G401.6 (cell line): ENCODE measurements around the gene OCSTAMP.

Source experiments
- FAIRE-seq: peaks from 2 replicates; lab custom pipeline; 2012; peaks lifted over from hg19 to GRCh38; lab: Jason Lieb, UNC

The OCSTAMP gene

DNA sequence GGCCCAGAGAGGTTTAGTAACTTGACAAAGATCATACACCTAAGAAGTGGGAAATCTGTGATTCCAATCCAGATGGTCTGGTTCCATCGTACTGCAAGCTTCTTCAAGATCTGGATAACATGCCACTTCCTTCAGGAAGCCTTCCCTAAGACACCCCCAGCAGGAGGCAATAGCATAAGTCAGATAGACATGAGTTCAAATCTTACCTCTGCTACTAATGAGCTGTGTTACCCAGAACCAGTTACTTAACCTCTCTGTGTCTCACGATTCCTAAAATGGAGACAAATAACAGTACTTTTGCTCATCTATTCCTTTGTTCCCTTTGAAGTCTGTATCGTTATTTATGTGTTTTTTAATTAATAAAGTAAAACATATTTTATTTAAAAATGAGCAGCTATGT lies 22.3 kb upstream of the OCSTAMP start:
- no peak for FAIRE-seq

DNA sequence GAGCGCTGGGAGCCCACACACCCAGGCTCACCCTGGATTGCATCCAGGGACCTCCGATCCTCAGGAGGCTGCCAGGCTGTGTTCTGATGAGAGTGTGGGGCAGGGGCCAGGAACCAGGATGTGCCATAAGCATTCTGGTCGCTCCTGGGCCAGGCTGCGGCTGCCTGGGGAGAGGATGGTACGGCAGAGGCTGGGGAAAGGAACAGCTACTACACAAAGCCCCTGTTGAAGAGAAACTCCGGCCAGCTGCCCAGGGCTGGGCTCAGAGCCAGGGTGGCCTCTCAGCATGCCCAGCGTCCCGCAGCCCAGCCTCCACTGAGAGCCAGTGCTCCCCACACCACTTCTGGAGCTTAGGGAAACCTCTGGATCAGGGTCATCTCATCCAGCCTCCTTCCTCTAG lies 21.7 kb upstream of the OCSTAMP start:
- FAIRE-seq, result no peak

DNA sequence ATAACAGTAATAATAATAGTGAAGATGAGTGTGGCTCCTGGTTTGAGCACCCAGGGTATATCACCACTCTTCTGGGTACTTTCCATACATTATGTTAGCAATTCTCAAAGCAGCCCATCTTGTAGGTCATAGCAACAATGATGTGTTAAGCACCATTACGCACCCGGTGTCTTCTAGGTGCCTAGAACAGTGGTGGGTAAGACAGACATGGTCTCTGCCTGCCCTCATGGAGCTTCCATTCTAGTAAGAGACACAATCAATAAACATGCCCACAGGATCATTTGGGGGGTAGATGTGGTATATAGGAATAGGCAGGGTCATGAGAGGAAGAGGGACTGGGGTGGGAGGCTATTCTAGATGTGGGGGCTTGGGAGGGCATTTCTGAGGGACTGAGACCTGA lies 21.0 kb upstream of the OCSTAMP start:
- no peak for FAIRE-seq

DNA sequence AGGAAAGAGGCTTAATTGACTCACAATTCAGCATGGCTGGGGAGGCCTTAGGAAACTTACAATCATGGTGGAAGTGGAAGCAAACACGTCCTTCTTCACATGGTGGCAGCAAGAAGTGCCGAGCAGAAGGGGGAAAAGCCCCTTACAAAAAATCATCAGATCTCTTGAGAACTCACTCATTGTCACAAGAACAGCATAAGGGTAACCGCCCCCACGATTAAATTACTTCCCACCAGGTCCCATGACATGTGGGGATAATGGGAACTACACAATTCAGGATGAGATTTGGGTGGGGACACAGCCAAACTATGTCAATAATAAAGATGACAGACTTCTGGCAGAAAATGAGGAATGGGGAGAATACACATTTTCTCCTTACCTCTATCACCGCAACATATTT lies 20.5 kb upstream of the OCSTAMP start:
- FAIRE-seq, result no peak

DNA sequence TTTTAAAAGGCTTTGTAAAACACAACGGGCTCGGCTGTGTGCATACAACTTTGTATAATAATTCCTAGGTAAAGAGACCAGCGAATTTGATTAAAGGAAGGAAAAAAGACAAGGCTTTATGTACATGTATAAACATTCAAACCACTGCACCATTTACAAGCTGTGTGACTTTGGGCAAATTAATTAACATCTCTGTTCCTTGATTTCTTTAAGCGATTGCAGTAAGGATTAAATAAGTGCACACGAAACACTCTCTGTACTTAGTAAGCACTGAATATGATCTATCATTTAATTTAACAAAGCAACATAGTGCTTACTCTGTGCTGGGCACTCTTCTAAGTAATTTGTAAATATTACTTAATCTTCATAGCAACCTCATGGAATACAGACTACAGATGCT lies 19.5 kb upstream of the OCSTAMP start:
- FAIRE-seq, result no peak

DNA sequence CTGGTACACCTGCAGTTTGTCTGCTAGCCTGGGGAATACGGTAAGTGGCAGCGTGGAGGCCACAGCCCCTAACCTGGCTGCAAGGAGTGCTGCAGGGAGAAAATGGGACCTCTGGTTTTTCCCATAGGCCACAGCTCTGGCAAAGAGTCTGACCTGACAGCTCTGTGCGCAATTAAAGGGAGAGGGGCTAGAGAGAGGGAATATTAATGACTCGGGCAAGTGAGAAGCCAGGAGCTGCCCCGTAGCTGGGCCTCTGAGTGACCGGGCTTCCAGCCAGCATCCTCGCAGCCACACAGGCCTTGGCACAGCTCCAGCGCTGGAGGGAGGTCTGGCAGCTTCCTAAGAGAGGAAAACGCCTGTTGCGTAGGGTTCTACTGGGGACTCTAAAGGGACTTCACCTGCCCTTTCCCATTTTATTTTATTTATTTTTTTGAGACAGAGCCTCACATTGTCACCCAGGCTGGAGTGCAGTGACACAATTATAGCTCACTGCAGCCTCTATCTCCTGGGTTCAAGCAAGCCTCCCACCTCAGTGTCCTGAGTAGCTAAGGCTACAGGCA lies 18.2 kb upstream of the OCSTAMP start:
- no peak for FAIRE-seq

DNA sequence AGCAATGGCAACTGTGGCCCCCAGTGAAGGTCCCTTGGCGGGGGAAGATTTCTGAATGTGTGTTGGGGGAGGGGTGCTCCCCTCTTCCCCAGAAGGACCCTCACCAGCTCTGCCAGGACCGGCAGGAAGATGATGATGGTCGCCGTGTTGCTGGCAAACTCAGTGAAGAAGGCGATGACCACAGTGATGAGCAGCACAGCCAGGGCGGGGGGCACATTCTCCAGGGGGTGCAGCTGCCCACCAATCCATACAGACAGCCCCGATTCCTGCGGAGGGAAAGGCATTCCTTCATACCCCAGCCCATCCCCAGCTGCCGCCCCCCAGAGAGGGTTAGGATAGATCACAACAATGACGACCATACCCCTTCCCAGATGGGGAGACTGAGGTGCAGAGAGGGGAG lies 15.7 kb upstream of the OCSTAMP start:
- FAIRE-seq, result no peak

DNA sequence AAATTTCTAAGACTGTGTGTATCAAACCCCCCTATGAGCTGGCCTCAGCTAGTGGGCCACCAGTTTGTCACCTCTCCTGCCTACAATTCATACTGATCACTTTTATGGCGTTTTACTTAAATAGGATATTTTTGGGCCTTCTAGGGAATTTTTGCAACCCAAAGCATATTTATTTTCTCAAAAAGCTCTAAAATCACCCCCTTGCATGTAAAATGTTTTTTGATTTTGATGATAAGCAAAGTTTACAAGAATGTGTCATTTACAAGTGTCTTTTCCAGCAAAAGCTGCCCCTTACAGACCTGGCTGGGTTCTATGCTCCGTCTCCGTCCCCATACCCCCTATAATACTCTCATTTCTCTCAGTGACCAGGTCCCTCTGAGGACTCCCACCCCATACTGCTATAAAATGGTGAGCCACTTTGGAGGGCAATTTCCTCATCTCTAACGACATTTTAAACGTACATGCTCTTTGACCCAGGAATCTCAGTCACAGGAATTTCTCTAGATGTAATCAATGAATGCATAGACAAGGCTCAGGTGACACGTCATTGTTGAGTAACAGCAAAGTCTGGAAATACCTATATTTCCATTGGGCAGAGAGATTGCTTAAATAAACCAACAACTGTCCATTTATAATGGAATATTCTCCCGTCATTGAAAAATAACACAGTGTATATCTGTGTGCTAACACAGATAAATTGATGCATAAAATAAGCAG lies 13.9 kb upstream of the OCSTAMP start:
- no peak for FAIRE-seq

DNA sequence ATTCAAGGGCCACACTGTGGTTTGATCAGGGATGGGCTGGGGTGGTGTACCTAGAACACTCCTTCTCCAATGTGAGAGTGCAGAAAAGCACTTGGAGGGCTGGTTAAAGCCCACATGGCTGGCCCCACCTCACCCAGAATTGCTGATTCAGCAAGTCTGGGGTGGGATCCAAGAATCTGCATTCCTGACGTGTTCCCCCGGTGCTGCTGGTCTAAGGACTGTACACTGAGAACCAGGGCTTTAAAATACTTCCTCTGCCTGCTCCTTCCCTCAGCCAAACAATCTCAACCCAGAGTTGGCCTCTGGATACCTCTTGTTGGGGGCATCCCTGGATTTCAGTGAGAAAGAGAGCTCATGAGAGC lies 13.4 kb upstream of the OCSTAMP start:
- no peak for FAIRE-seq

DNA sequence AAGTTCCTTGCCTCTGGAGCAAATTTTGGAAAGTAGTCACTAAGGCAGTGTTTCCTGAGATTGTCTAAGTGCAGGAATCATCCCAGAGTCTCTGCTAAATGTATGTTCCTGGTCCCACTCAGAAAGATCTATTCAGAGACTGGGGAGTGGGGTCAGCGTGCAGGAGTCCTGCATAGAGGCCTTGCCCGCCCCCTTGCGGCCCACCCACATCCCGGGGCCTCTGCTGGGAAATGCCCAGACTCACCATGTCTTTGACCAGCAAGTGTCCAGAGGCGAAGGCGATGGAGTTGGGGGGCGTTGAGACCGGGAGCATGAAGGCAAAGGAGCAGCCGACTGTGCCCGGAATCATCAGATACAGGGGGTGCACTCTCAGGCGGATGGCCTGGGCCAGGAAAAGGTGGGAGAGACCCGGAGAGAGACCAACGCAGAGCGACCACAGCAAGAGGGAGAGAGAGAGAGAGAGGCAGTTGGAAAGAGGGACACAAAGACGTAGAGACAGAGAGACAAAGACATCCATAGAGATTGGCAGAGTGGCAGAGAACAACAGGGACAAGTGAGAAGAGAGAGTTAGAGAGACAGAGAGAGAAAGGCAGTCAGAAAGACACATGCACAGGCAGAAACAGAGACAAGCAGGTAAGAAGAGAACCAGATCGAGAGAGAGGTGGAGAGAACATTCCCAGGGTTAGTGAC lies 12.9 kb upstream of the OCSTAMP start:
- FAIRE-seq, result no peak

DNA sequence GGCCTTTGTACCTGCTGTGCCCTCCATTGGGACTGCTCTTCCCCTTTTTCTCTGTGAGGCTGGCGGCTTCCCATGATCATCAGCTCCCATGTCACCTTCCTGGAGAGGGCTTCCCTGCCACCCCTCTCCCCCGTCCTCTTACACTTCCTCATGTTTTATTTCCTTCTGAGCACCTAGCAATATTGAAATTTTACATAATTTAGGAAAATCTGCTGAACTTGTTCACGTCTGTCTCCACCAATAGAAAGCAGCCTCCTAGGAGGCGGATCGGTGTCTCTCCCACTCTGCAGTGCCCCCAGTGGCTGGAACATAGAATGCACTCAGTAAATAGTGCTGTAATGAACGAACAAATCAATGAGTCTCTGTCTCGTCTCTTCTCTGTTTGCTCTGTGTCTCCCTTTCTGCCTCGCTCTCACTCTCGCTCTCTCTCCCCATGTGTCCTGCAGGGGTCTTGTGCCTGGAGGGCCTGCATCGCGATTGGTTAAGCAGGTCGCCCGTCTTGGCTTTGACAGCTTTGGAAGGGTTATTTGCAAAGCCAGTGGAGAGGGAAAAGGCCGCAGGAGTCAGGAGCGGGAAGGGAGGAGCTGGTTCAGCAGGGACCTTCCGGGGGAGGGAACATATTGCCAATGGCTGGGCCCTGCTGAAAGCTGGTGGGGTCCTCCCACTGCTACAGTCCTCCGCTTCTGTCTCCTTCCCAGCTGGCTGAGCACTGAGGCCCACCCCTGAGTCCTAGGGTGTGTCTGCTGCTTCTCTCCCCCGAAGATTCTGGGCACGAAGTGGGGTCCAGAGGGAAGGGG lies 12.1 kb upstream of the OCSTAMP start:
- FAIRE-seq, result peak; percentile 53

DNA sequence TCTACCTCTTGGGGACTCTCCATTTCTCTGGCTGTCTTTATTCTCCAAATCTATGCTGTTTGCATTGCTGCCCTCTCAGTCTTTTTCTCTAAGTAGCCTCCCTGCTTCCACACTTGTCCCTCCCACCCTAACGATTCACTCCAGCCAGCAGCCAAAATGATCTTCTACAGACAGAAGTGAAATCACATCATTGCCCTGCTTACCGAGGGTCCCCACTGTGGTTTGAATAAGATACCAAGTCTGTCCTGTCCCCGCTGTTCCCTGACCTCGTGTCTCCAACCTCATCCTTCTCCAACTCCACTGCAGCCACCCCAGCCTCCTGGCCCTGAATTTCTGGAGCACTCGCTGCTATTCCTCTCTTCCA lies 11.5 kb upstream of the OCSTAMP start:
- no peak for FAIRE-seq

DNA sequence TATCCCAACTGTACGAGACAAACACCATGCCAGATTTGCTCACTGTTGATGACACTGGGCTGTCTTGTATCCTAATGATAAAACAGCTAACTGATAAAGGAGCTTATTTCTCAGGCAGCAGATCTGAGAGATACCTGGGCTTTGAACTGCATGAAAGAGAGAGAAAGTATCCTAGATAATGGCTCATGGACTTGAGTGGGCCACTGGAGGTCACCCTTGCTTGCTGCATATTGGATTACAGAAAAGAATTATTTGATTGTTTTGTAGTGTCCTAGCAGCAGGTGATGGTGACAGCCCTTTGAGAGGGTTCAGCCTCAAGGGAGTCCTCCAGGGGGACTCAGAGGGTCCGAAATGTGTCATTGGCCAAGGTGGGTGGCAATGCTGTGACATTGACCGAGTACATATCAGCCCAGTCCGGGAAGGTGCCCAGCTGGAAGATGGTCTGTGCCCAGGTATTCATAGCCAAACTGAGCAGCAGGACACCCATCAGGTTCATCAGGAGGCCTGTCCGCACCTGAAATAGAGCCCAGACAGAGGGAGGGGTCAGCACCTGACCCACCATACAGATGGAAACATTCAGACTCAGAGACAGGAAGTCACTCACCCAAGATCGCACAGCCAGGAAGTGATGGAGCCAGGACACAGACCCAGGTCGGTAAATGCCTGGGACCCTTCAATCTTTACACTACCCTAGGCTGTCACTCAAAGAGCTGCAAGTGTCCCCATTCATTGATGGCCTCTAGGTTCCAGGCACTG lies 9.4 kb upstream of the OCSTAMP start:
- no peak for FAIRE-seq

DNA sequence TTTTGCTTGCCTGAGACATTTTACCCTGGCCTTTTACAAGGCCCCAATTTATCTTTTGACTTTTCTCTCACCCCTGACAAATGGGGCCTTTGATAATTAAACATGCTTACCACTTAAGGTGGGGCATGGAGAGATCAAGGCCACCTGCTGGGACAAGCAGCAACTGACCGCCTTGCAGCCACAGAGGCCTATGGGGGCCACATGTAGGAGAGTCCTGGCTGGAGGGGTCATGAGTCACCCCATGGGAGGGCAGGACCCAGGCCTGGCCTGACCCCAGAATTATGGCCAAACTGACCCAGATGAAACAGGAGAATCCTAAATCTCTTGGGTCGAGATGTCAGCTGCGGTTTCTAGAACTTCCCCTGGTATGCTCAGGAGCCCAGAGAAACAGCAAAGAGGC lies 8.5 kb upstream of the OCSTAMP start:
- FAIRE-seq, result no peak

DNA sequence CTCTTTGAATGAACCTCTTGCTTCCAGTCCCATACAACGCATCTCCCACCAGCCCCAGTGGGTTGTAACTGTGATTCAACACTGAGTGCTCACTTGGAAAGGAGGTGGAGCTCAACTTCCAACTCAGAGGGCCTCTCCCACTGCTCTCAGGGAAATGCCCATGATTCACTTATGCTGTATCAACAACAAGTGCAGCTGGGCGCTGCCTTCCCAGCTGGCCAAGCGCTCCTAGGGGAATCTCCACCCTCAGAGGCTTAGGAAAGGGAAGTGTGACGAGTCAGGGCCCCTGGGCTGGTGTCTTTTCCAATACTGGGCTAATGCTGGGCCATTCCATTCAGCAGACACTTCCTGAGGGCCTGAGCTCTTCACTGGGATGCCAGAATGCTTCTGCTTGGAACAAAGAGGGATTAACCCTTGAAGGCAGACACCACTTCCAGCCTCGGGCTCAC lies 8.1 kb upstream of the OCSTAMP start:
- no peak for FAIRE-seq

DNA sequence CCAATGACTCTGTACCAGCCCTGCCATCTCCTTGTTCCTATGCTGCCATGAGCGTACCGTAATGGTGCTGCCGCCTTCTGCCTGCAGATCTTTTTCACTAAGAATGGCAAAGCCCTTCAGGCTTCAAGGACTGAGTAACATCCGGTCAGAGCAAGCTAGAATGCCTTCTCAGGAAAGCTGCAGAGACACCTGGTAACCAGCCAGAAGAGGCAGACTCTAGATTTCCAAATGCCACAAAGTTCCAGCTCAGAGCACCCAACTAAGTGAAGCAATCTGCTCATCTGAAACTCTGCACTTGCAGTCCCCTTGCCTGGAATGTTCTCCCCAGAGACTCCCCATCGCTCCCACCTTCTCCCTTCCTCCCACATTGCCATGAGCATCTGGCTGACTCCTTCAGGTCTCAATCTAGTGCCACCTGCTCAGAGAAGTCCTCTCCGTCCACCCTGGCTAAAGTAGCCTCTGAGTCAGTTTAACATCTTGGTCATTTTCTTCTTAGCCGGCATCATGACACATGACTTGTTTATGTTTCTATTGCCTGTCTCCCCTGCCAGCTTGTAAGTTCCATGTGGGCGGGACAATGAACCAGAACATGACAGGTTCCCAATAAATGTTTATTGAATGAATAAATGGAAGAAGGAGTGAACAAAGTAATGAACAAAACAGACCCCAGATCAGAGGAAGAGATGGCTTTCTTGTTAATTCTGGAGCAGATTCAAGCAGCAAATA lies 6.9 kb upstream of the OCSTAMP start:
- no peak for FAIRE-seq

DNA sequence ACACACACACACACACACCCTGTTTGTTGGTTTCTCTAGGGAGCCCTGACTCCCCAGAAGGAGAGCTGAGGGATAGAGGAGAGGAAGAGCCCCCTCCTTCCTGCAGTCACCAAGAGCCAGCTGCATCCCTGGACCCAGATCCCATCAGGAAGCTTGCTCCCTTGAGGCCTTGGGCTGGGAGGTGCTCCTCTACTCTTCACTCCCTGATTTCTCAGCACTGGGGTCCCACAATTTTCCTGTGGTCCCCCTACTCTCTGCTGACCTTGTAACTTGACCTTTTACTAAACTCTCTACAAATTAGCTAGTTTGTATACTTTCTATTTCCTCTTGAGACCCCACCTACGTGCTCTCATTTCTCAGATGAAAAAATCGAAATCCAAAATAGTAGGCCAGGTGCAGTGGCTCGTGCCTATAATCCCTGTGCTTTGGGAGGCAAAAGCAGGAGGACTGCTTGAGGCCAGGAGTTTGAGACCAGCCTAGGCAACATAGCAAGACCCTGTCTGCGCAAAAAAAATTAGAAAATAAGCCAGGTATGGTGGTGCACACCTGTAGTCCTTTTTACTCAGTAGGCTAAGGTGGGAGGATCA lies 5.0 kb upstream of the OCSTAMP start:
- FAIRE-seq, result no peak

DNA sequence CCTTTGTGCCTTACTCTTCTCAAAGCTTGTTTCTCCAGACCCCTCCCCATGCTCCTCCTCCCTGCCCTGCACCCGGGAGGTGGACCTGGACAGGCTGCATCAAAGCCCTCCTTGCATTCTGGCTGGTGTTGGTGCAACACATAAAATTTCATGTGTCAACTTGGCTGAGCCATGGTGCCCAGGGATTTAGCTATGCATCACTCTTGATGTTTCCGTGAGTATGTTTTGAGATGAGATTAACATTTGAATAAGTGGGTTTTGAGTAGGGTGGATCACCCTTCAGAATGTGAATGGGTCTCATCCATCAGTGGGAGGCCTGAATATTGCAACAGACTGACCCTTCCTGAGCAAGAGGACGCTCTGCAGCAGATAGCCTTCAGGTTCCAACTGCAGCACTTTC lies 4.4 kb upstream of the OCSTAMP start:
- FAIRE-seq, result no peak

DNA sequence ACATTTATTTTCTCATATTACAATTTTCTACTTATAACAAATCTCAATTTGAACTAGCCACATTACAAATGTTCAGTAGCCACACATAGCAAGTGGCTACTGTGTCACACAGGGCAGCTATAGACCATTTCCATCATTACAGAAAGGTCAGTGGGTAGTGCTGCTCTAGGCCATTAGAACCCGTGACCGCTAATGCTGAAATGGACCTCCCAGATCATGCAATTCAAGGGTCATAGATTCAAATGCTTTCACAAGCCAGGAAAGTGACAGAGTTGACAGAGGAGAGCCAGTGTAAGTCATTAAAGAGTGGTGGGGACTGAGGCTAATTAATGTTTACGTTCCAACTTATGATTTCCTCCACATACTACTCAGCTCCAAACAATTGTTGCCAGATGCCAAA lies 3.5 kb upstream of the OCSTAMP start:
- FAIRE-seq, result no peak

DNA sequence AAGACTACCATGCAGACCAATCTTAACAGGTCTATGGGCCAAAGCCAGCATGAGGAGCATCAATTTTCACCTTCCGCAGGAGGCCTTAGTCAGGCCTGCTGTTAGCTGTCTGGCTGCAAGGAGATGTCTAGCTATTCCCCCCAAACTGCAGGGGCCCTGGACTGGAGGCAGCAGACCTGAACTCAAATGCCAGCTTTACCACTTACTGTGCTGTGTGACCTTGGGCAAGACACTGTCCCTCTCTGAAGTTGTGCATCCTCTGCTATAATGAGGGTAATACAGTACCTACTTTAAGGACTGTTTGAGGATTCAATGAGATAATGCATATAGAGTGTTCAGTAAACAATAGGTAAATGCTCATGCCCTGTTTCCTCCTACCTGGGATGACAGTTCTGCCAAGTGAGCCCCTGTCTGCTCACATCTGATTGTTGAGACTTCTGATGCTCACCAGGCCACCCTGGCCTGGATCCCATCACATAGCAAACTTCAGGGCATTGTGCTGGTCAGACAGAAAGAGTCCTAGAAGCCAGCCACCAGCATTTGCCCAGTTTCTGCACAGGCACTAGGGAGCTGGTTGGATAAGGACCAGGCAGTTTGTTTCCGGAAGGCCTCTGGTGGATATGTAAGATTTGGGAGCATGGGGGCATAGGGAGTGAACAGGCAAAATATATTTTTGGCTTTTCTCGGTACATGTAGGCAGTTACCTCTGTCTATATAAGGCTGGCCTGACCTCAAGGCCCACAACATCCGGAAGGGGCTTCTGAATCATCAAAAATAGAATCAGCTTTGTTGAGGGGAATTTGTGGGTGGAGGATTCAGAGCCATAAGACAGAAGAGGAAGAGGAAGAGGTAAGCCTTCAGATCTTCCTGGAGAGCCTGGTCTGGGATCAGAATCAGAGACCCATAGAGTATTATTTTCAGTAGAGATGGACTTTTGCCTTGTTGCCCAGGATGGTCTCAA lies 2.3 kb upstream of the OCSTAMP start:
- FAIRE-seq, result no peak
